H9 (cell line): ENCODE measurements around the gene ADARB2. TPM values are rescaled to one million over a fixed set of nuclear protein-coding genes. Genes with fewer than 3 reads are reported as not detected.

Experiments used
- DNase-seq: peaks from one replicate; pipeline ENCODE4 v3.0.0-alpha.2; 2017
- H2AFZ ChIP-seq: one replicate; pipeline ENCODE4 v1.6.1; 2013; ENCODE audit warnings: mild to moderate bottlenecking, low read length, control low read depth, moderate library complexity
- H2AK5ac ChIP-seq: 2 replicates; pipeline ENCODE4 v1.6.1; 2013; ENCODE audit warnings: low read length, control low read depth, mixed read lengths; ENCODE audit not compliant: insufficient read length
- H2BK120ac ChIP-seq: one replicate; pipeline ENCODE4 v1.6.1; 2013; ENCODE audit warnings: low read depth, mild to moderate bottlenecking, low read length, control low read depth, inconsistent platforms; ENCODE audit not compliant: poor library complexity, severe bottlenecking
- H2BK12ac ChIP-seq: 2 replicates; pipeline ENCODE4 v1.6.1; 2013; ENCODE audit warnings: low read length, control low read depth, mixed read lengths, low read depth; ENCODE audit not compliant: insufficient read length
- H2BK15ac ChIP-seq: 2 replicates; pipeline ENCODE4 v1.6.1; 2013; ENCODE audit warnings: low read depth, low read length, control low read depth
- H2BK20ac ChIP-seq: one replicate; pipeline ENCODE4 v1.6.1; 2013; ENCODE audit warnings: low read depth, mild to moderate bottlenecking, low read length, control low read depth, inconsistent platforms; ENCODE audit not compliant: poor library complexity, severe bottlenecking
- H2BK5ac ChIP-seq: 2 replicates; pipeline ENCODE4 v1.6.1; 2013; ENCODE audit warnings: low read length, control low read depth, mixed read lengths; ENCODE audit not compliant: insufficient read length
- H3K14ac ChIP-seq: 2 replicates; pipeline ENCODE4 v1.6.1; 2013; ENCODE audit warnings: low read length, control low read depth; ENCODE audit not compliant: insufficient read depth
- H3K18ac ChIP-seq: 2 replicates; pipeline ENCODE4 v1.6.1; 2013; ENCODE audit warnings: low read depth, mild to moderate bottlenecking, mixed read lengths, low read length, control low read depth; ENCODE audit not compliant: insufficient read length
- H3K23ac ChIP-seq: 2 replicates; pipeline ENCODE4 v1.6.1; 2013; ENCODE audit warnings: low read length, control low read depth, mixed read lengths, low read depth; ENCODE audit not compliant: insufficient read length
- H3K23me2 ChIP-seq: 2 replicates; pipeline ENCODE4 v1.6.1; 2013; ENCODE audit warnings: low read depth, mild to moderate bottlenecking, mixed read lengths, low read length, control low read depth; ENCODE audit not compliant: insufficient read length, poor library complexity, severe bottlenecking
- H3K27ac ChIP-seq: 2 replicates; pipeline ENCODE4 v1.5.1; 2013; ENCODE audit warnings: low read length, control low read depth, mixed read lengths, low read depth; ENCODE audit not compliant: insufficient read length
- H3K27me3 ChIP-seq: 2 replicates; pipeline ENCODE4 v1.6.1; 2013; ENCODE audit warnings: low read length, control low read depth, inconsistent platforms; ENCODE audit not compliant: insufficient read depth
- H3K4ac ChIP-seq: 2 replicates; pipeline ENCODE4 v1.6.1; 2013; ENCODE audit warnings: low read depth, mild to moderate bottlenecking, control low read depth, inconsistent platforms, low read length, moderate library complexity
- H3K4me1 ChIP-seq: 2 replicates; pipeline ENCODE4 v1.6.1; 2013; ENCODE audit warnings: low read length, control low read depth, inconsistent platforms; ENCODE audit not compliant: insufficient read depth
- H3K4me2 ChIP-seq: 2 replicates; pipeline ENCODE4 v1.6.1; 2013; ENCODE audit warnings: low read length, control low read depth, mixed read lengths; ENCODE audit not compliant: insufficient read length, insufficient read depth
- H3K56ac ChIP-seq: 2 replicates; pipeline ENCODE4 v1.6.1; 2013; ENCODE audit warnings: low read depth, mild to moderate bottlenecking, mixed read lengths, low read length, control low read depth; ENCODE audit not compliant: insufficient read length
- H3K79me1 ChIP-seq: 2 replicates; pipeline ENCODE4 v1.6.1; 2013; ENCODE audit warnings: low read depth, mild to moderate bottlenecking, moderate library complexity, low read length, control low read depth, inconsistent platforms; ENCODE audit not compliant: insufficient read depth, poor library complexity, severe bottlenecking
- H3K79me2 ChIP-seq: 2 replicates; pipeline ENCODE4 v1.6.1; 2013; ENCODE audit warnings: low read length, control low read depth, inconsistent platforms; ENCODE audit not compliant: insufficient read depth
- H3K9ac ChIP-seq: 2 replicates; pipeline ENCODE4 v1.6.1; 2013; ENCODE audit warnings: low read length, control low read depth, mixed read lengths; ENCODE audit not compliant: insufficient read length; ENCODE audit errors: extremely low read depth
- H3K9me3 ChIP-seq: one replicate; pipeline ENCODE4 v1.6.1; 2013; ENCODE audit warnings: low read depth, low read length, inconsistent platforms; ENCODE audit not compliant: control insufficient read depth
- H3T11ph ChIP-seq: one replicate; pipeline ENCODE4 v1.6.1; 2013; ENCODE audit warnings: mild to moderate bottlenecking, low read length, control low read depth, inconsistent platforms
- H4K20me1 ChIP-seq: one replicate; pipeline ENCODE4 v1.6.1; 2013; ENCODE audit not compliant: control insufficient read depth, insufficient read length, insufficient read depth
- H4K5ac ChIP-seq: 2 replicates; pipeline ENCODE4 v1.6.1; 2013; ENCODE audit warnings: low read depth, mild to moderate bottlenecking, mixed read lengths, low read length, control low read depth; ENCODE audit not compliant: insufficient read length
- H4K8ac ChIP-seq: replicated peaks from 2 replicates; pipeline ENCODE4 v1.6.1; 2013; ENCODE audit warnings: low read length, control low read depth, mixed read lengths, low read depth; ENCODE audit not compliant: insufficient read length
- H4K91ac ChIP-seq: 2 replicates; pipeline ENCODE4 v1.6.1; 2013; ENCODE audit warnings: low read depth, mild to moderate bottlenecking, moderate library complexity, mixed read lengths, low read length, control low read depth; ENCODE audit not compliant: insufficient read length
- H3K27ac Mint-ChIP-seq, 3 experiments: 2 replicates in 2 of 3; 3 replicates in 1 of 3; pipeline ENCODE4 v1.8.0; 2020 to 2021; ENCODE audit warnings: mixed read lengths in 3 of 3, mild to moderate bottlenecking in 1 of 3, moderate library complexity in 1 of 3
- H3K27me3 Mint-ChIP-seq: 2 replicates; pipeline ENCODE4 v1.8.0; 2021; ENCODE audit warnings: low read depth, mild to moderate bottlenecking, moderate library complexity, mixed read lengths
- H3K36me3 Mint-ChIP-seq, 3 experiments: 2 replicates in 2 of 3; 3 replicates in 1 of 3; pipeline ENCODE4 v1.8.0; 2020 to 2021; ENCODE audit warnings: low read depth in 3 of 3, mixed read lengths in 3 of 3; ENCODE audit not compliant: insufficient read depth in 1 of 3
- H3K4me1 Mint-ChIP-seq, 2 experiments: 2 replicates each; pipeline ENCODE4 v1.8.0; 2020; ENCODE audit warnings: mixed read lengths in 2 of 2
- H3K4me3 Mint-ChIP-seq, 2 experiments: 2 replicates in 1 of 2; 3 replicates in 1 of 2; pipeline ENCODE4 v1.8.0; 2020 to 2021; ENCODE audit warnings: mild to moderate bottlenecking in 2 of 2, mixed read lengths in 2 of 2, moderate library complexity in 1 of 2
- H3K9me3 Mint-ChIP-seq, 2 experiments: 2 replicates in 1 of 2; 3 replicates in 1 of 2; pipeline ENCODE4 v1.8.0; 2020; ENCODE audit warnings: mild to moderate bottlenecking in 2 of 2, mixed read lengths in 2 of 2, moderate library complexity in 1 of 2
- CTCF ChIP-seq: fragments of 200-600 bp; sonication (generic); conservative IDR thresholded peaks from 3 replicates; pipeline ENCODE4 v1.8.0; 2021; ENCODE audit warnings: antibody characterized with exemption, mild to moderate bottlenecking
- WGBS: extraction: QIAGEN DNeasy Blood & Tissue Kit; methylation state at CpG from one replicate; pipeline ENCODE4 v1.1.7; 2013; ENCODE audit warnings: missing lambda C conversion rate, low lambda C conversion rate, mixed read lengths; ENCODE audit not compliant: insufficient read length; ENCODE audit errors: extremely low coverage; 5-methylcytosine and 5-hydroxymethylcytosine counted together
- total RNA-seq: library from RNA; stranded (reverse); gene quantifications from 2 replicates; pipeline ENCODE4 v1.2.1, GENCODE V29; 2021

The ADARB2 gene
- total RNA-seq, 1 experiment from 2014 or later: 0.87 TPM

GRCh38 chr10:1423676-1424253 lies 313.6 kb downstream of the ADARB2 start:
- H3K18ac ChIP-seq: no peak overlapping the region
- H3K4ac ChIP-seq: no peak overlapping the region
- H2BK5ac ChIP-seq: no peak overlapping the region
- no peaks in the 10 kb centered on the region for H3K36me3 Mint-ChIP-seq
- H3K14ac ChIP-seq: no peak overlapping the region
- H3K4me1 ChIP-seq: no peaks in the 10 kb centered on the region
- no peak overlapping the region for H3K23ac ChIP-seq
- H3K9me3 Mint-ChIP-seq: no peaks in the 10 kb centered on the region
- H2AK5ac ChIP-seq: no peak overlapping the region
- no peak overlapping the region for H3T11ph ChIP-seq
- WGBS: no CpG with 5 or more reads among the region's 2 CpGs
- H2AFZ ChIP-seq: no peak overlapping the region
- H2BK20ac ChIP-seq: no peak overlapping the region
- no peak overlapping the region for H4K5ac ChIP-seq
- no peak overlapping the region for H3K27ac Mint-ChIP-seq
- peaks cover 3% of the 10 kb centered on the region for H3K23me2 ChIP-seq
- no peak overlapping the region for H2BK12ac ChIP-seq
- no peak overlapping the region for H3K56ac ChIP-seq
- no peak overlapping the region for H3K27ac ChIP-seq
- H3K79me1 ChIP-seq: no peaks in the 10 kb centered on the region
- H3K4me2 ChIP-seq: no peak overlapping the region
- no peak overlapping the region for H2BK15ac ChIP-seq
- no peaks in the 10 kb centered on the region; the same call in 1 of the 2 replicates for H3K27me3 ChIP-seq
- H4K8ac ChIP-seq: no peak overlapping the region
- peaks cover 29% of the 10 kb centered on the region for H3K27me3 Mint-ChIP-seq
- DNase-seq: no peak
- no peak overlapping the region for H3K4me3 Mint-ChIP-seq
- H4K20me1 ChIP-seq: no peaks in the 10 kb centered on the region
- no peaks in the 10 kb centered on the region for H3K79me2 ChIP-seq
- H3K9ac ChIP-seq: no peak overlapping the region
- H4K91ac ChIP-seq: no peak overlapping the region
- no peak for TF ChIP-seq CTCF
- no peak overlapping the region for H2BK120ac ChIP-seq
- H3K9me3 ChIP-seq: no peaks in the 10 kb centered on the region
- peaks cover 14 to 16% of the 10 kb centered on the region in 2 experiments for H3K4me1 Mint-ChIP-seq
